ENCODE measurements around the gene SLC35E3.
A peak's percentile ranks its signal among the peaks of the same experiment; 100 is the strongest.
"Not testable (repeated sequence)": the region's sequence is repeated elsewhere in the genome, so short reads cannot be mapped to it uniquely, and the experiment has no call there.

SLC35E3 gene

DNA sequence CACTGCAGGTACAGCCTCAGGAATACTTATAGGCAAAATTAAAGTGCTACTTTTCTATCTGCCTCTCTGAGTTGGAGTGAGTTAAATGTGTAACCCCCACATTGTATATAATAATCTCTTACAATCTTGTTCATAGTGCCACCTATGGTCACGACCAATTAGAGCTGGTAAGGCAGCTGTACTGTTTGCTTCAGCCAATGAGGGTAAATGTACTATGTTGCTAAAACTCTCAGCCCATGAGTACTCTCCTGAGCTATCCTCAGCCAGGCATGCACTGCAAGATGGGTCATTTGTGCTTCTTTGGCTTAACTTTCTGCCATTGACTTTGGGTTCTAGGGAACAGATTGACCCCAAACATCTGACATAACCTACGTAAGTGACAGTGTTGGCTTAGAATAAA, 47.0 kb downstream of the SLC35E3 start:
- peak; percentile 44 for FAIRE-seq
- no peak for DNase-seq (ENCODE audit: extremely low spot score, insufficient read length, low read depth)

DNA sequence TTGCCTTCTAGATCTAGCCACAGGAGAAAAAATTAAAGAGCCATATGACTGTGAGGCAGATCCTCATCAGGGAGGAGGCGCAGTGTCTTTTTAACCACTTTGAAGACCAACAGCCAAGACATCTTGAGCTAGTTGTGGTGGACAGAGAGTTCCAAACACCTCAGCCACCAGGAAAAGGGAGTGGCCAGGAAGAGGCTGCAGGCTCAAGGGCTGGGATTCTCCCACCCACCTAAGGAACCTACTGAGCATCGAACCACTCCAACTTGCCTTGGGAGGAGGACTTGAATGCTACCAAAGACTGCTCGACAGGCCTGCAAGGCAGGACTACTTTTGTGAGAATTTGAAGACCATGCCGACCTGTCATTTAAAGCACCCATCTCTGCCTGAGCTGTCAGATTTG, 47.5 kb downstream of the SLC35E3 start:
- no peak for DNase-seq (ENCODE audit: extremely low spot score, insufficient read length, low read depth)
- no peak for FAIRE-seq

- DNase-seq (ENCODE audit: extremely low spot score, insufficient read length, low read depth) = no peak
- FAIRE-seq = no peak
Observed at GRCh38 chr12:68793975-68794652, 48.1 kb downstream of the SLC35E3 start.

DNA sequence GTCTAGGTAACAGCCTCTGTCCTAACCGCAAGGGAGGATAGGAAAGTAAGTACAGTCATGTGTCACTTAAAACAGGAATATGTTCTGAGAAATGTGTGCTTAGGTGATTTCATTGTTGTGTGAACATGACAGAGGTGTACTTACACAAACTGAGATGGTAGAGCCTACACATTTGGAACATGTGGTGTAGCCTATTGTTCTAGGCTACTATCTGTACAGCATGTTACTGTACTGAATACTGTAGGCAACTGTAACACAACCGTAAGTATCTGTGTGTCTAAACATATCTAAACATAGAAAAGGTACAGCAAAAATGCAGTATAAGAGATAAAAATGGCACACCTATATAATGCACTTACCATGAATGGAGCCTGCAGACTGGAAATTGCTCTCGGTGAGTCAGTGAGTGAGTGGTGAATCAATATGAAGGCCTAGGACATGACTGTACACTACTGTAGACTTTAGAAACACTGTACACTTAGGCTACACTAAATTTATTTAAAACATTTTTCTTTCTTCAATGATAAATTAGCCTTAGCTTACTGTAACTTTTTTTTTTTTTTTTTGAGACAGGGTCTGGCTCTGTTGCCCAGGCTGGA, 48.8 kb downstream of the SLC35E3 start:
- FAIRE-seq = no peak
- DNase-seq (ENCODE audit: extremely low spot score, insufficient read length, low read depth) = no peak

- FAIRE-seq (no peak), DNase-seq (ENCODE audit: extremely low spot score, insufficient read length, low read depth) (no peak)
Observed at GRCh38 chr12:68796399-68796798, 50.4 kb downstream of the SLC35E3 start.

DNA sequence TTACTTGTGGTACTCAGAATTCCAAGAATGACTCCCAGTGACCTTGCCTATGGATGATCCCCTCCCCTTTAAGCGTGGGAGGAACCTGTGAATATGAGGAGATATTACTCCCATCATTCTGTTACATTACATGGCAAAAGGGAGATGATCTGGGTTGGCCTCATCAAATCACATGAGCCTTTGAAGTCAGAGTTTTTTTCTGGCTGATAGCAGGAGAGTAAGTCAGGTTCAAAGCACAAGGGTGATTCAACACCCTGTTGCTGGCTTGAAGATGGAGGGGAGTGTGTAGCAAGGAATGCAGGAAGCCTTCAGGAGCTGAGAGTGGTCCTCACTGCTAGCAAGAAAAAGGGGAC, 52.9 kb downstream of the SLC35E3 start:
- FAIRE-seq = no peak

GRCh38 chr12:68800294-68800693, 54.3 kb downstream of the SLC35E3 start:
- DNase-seq (ENCODE audit: extremely low spot score, insufficient read length, low read depth) (no peak), FAIRE-seq (no peak)

More for the DNA sequence above, 52.9 kb downstream of the SLC35E3 start:
- no peak for DNase-seq (ENCODE audit: extremely low spot score, insufficient read length, low read depth)

DNA sequence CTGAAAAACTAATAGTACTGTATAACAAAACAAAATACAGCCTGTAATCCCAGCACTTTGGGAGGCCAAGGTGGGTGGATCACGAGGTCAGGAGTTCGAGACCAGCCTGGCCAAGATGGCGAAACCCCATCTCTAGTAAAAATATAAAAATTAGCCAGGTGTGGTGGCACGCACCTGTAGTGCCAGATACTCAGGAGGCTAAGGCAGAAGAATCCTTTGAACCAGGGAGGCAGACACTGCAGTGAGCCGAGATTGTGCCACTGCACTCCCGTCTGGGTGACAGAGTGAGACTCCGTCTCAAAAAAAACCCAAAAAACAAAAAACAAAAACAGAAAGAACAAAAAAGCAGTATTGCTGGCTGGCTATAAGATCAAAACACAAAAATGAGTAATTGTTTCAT, 55.1 kb downstream of the SLC35E3 start:
- FAIRE-seq = not testable (repeated sequence)

GRCh38 chr12:68802372-68802745, 56.4 kb downstream of the SLC35E3 start:
- not testable (repeated sequence) for DNase-seq (ENCODE audit: extremely low spot score, insufficient read length, low read depth); FAIRE-seq

More for the DNA sequence above, 55.1 kb downstream of the SLC35E3 start:
- not testable (repeated sequence) for DNase-seq (ENCODE audit: extremely low spot score, insufficient read length, low read depth)

DNA sequence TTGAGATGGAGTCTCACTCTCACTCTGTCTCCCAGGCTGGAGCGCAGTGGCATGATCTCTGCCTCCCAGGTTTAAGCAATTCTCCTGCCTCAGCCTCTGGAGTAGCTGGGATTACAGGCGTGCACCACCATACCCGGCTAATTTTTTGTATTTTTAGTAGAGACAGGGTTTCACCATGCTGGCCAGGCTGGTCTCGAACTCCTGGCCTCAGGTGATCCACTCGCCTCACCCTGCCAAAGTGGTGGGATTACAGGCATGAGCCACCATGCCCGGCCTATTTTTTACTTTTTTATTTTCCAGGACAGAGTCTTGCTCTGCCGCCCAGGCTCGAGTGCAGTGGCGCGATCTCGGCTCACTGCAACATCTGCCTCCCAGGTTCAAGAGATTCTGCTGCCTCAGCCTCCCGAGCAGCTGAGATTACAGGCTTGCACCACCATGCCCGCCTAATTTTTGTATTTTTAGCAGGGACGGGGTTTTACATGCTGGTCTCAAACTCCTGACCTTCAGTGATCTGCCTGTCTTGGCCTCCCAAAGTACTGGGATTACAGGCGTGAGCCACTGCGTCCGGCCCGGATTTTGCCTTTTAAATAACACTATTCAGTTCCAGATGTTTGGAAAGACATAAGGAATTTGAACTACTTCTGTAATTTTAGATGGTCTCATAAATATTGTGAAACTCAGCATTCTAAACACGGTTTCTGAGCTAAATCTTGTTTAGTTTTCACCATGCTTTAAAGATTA, 57.1 kb downstream of the SLC35E3 start:
- DNase-seq (ENCODE audit: extremely low spot score, insufficient read length, low read depth); FAIRE-seq: not testable (repeated sequence)

DNA sequence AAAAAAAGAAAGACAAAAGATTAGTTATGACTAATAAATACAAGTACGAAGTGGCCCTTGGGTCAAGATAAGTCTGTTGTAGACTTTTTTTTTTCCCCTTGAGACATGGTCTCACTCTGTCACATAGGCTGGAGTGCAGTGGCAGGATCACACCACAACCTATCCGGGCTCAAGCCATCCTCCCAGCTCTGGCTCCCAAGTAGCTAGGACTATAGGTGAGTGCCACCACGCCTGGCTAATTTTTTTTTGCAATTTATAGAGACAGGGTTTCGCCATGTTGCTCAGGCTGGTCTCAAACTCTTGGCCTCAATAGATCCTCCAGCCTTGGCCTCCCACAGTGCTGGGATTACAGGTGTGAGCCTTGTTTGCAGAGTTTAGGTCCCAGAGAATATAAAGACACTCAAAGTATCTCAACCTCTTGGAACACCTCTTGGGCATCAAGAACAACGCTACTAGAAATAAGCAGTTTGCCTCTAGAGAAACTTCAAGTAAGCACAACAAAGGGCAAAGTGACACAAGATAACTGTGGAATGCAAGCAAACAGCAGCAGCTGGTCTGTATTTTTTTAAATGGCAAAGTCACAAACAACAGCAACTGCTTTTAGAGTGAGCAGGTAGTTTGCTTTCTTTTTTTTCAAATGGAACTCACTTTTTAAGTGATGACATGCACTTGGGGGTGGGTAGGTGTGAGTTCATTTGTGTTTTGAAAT, 58.1 kb downstream of the SLC35E3 start:
- FAIRE-seq = no peak
- no peak for DNase-seq (ENCODE audit: extremely low spot score, insufficient read length, low read depth)

DNA sequence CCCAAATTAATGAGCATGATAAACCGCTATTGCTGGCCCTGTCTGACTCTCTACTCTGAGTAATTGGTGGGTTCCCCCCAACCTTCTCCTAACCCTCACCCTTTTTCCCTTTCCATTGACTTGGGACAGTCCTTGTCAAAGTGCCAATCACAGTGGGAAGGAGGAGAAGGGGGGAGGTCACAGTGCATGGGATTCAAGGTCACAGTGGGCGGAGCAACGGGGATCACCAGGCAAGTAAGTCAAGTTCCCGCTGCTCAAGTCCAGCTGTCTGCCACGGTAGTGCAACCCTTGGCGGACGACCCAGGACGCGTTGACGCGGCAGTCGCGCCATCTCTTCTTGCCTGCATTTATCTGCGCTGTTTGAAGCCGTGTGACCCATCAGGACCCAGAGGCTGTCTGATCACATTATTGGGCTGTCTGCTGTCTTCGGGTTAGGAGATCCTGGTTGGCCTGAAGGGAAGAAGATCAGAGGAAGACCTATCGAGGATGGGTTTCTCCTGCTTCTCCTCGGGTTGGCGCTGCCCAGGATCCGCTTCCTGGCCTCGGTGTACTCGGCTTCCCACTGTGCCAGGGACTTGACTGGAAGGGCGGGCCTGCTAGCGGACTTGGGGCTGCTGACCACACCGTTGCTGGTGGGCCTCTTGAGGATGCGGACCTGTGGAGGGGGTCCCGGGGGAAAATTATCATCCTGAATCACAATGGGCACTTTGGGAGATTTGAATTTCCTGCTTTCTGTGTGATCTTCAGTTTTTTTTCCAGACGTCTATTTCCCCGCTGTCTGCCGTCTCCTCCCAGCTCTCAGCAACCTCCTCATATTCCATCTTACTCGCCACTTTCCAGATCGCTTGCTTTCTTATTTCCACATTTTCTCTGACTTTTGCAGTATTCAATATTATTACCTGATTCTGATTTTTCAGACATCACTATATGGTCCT, 58.9 kb downstream of the SLC35E3 start:
- DNase-seq (ENCODE audit: extremely low spot score, insufficient read length, low read depth) (no peak), FAIRE-seq (no peak)

DNA sequence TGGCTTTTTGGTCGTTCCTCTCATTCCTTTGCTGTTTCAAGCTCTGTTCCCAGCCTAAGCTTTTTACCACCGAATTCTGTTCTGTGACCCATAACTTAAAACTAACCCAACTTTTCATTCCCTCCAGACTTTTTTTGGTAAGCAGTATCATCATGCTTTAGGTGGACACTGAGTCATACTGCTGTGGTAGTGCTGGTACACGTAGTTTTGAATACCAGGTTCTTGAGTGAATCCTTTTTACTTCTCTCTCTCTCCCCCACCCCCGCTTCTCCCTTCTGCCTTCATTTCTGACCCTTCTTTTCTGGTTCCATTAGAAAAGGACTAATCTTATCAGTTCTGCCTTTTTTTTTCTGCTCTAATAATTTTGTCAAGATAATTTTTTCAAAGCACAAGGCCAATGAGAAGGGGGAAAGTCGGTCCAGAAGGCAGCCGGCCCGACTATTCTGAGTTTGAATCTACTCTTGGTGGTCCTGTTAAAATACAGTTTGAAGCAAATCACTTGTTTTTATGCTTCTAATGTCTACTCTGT, 59.7 kb downstream of the SLC35E3 start:
- FAIRE-seq = no peak
- no peak for DNase-seq (ENCODE audit: extremely low spot score, insufficient read length, low read depth)

GRCh38 chr12:68806488-68807237, 60.7 kb downstream of the SLC35E3 start:
- no peak for DNase-seq (ENCODE audit: extremely low spot score, insufficient read length, low read depth)
- no peak for FAIRE-seq

GRCh38 chr12:68807274-68807575, 61.2 kb downstream of the SLC35E3 start:
- FAIRE-seq; DNase-seq (ENCODE audit: extremely low spot score, insufficient read length, low read depth): not testable (repeated sequence)

- DNase-seq (ENCODE audit: extremely low spot score, insufficient read length, low read depth) (peak; percentile 86), FAIRE-seq (peak; percentile 95)
Observed at GRCh38 chr12:68807576-68808387, 61.8 kb downstream of the SLC35E3 start, which contains the start of gene MDM2. TSS of gene MDM2 (plus strand) at chr12:68808177. CDS start at chr12:68808478, 301 bp downstream.

DNA sequence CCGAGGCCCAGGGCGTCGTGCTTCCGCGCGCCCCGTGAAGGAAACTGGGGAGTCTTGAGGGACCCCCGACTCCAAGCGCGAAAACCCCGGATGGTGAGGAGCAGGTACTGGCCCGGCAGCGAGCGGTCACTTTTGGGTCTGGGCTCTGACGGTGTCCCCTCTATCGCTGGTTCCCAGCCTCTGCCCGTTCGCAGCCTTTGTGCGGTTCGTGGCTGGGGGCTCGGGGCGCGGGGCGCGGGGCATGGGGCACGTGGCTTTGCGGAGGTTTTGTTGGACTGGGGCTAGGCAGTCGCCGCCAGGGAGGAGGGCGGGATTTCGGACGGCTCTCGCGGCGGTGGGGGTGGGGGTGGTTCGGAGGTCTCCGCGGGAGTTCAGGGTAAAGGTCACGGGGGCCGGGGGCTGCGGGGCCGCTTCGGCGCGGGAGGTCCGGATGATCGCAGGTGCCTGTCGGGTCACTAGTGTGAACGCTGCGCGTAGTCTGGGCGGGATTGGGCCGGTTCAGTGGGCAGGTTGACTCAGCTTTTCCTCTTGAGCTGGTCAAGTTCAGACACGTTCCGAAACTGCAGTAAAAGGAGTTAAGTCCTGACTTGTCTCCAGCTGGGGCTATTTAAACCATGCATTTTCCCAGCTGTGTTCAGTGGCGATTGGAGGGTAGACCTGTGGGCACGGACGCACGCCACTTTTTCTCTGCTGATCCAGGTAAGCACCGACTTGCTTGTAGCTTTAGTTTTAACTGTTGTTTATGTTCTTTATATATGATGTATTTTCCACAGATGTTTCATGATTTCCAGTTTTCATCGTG, 62.6 kb downstream of the SLC35E3 start:
- FAIRE-seq = peak; percentile 88
- peak; percentile 56 for DNase-seq (ENCODE audit: extremely low spot score, insufficient read length, low read depth)

Measured in GM18507 (cell line).